ENCODE measurements around the gene ZNF214.

ZNF214 gene

DNA sequence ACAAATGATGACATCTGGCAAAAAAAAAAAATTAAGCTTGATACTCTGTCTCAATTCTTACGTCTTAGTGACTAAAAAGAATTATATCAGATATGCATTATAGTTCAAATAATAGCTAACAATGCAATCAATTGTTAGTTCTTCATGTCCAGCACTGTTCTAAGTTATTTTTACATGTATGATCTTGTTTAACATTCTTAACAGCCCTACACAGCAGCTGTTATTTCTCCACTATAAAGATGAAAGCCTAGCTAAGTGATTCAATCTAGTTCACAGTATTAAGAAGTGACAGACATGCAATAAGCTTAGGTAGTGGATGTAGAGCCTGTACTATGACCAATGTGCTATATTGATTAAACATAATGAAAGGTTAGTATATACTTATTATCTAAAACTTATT is 4.1 kb downstream of the ZNF214 start:
- H3K36me3 ChIP-seq (ENCODE audit: insufficient read depth, insufficient read length, low read length): no peaks in the 10 kb centered on the region
- TF ChIP-seq SUZ12 (IDR thresholded peaks at IDR 0.05; ENCODE audit: extremely low read depth, insufficient read depth, insufficient read length): no peak
- TF ChIP-seq ZNF274 (IDR thresholded peaks at IDR 0.05; ENCODE audit: low read depth, low read length): no peak
- TF ChIP-seq YY1 (IDR thresholded peaks at IDR 0.05; ENCODE audit: insufficient read depth, insufficient read length): no peak
- peaks cover 10% of the 10 kb centered on the region for H3K27me3 ChIP-seq (ENCODE audit: insufficient read depth, insufficient read length)
- no peaks in the 10 kb centered on the region for H3K4me1 ChIP-seq (ENCODE audit: insufficient read depth, insufficient read length)
- DNase-seq (ENCODE audit: low read depth, low spot score): no peak
- H3K9ac ChIP-seq (ENCODE audit: insufficient read length, low read depth): no peak overlapping the region
- no peak overlapping the region for H3K4me3 ChIP-seq (ENCODE audit: insufficient read length, low read depth)
- peaks cover 5% of the 10 kb centered on the region; the same call in 1 of the 2 replicates for H3K9me3 ChIP-seq (ENCODE audit: insufficient read depth, low read length)

GRCh38 chr11:7014118-7014517 is 6.0 kb downstream of the ZNF214 start:
- Histone ChIP-seq H3K4me1 (ENCODE audit: insufficient read depth, insufficient read length) (no peaks in the 10 kb centered on the region), H3K27me3 (ENCODE audit: insufficient read depth, insufficient read length) (no peaks in the 10 kb centered on the region), H3K9ac (ENCODE audit: insufficient read length, low read depth) (no peak overlapping the region), H3K36me3 (ENCODE audit: insufficient read depth, insufficient read length, low read length) (no peaks in the 10 kb centered on the region), H3K4me3 (ENCODE audit: insufficient read length, low read depth) (no peak overlapping the region), H3K9me3 (ENCODE audit: insufficient read depth, low read length) (no peaks in the 10 kb centered on the region)
- no peak for DNase-seq (ENCODE audit: low read depth, low spot score)
- TF ChIP-seq ZNF274 (IDR thresholded peaks at IDR 0.05; ENCODE audit: low read depth, low read length) (no peak), SUZ12 (IDR thresholded peaks at IDR 0.05; ENCODE audit: extremely low read depth, insufficient read depth, insufficient read length) (no peak), YY1 (IDR thresholded peaks at IDR 0.05; ENCODE audit: insufficient read depth, insufficient read length) (no peak)

GRCh38 chr11:7004482-7004881 is 15.7 kb downstream of the ZNF214 start:
- TF ChIP-seq YY1 (IDR thresholded peaks at IDR 0.05; ENCODE audit: insufficient read depth, insufficient read length) (no peak), SUZ12 (IDR thresholded peaks at IDR 0.05; ENCODE audit: extremely low read depth, insufficient read depth, insufficient read length) (no peak), ZNF274 (IDR thresholded peaks at IDR 0.05; ENCODE audit: low read depth, low read length) (no peak)
- Histone ChIP-seq H3K9ac (ENCODE audit: insufficient read length, low read depth) (no peak overlapping the region), H3K36me3 (ENCODE audit: insufficient read depth, insufficient read length, low read length) (peaks cover 13% of the 10 kb centered on the region), H3K4me3 (ENCODE audit: insufficient read length, low read depth) (no peak overlapping the region), H3K4me1 (ENCODE audit: insufficient read depth, insufficient read length) (no peaks in the 10 kb centered on the region), H3K9me3 (ENCODE audit: insufficient read depth, low read length) (no peaks in the 10 kb centered on the region), H3K27me3 (ENCODE audit: insufficient read depth, insufficient read length) (no peaks in the 10 kb centered on the region)
- no peak for DNase-seq (ENCODE audit: low read depth, low spot score)

GRCh38 chr11:6995703-6996102 is 24.4 kb downstream of the ZNF214 start:
- Histone ChIP-seq H3K4me3 (ENCODE audit: insufficient read length, low read depth) (no peak overlapping the region), H3K4me1 (ENCODE audit: insufficient read depth, insufficient read length) (no peaks in the 10 kb centered on the region), H3K9me3 (ENCODE audit: insufficient read depth, low read length) (no peaks in the 10 kb centered on the region), H3K27me3 (ENCODE audit: insufficient read depth, insufficient read length) (no peaks in the 10 kb centered on the region), H3K9ac (ENCODE audit: insufficient read length, low read depth) (no peak overlapping the region), H3K36me3 (ENCODE audit: insufficient read depth, insufficient read length, low read length) (peaks cover 6% of the 10 kb centered on the region)
- no peak for TF ChIP-seq SUZ12 (IDR thresholded peaks at IDR 0.05; ENCODE audit: extremely low read depth, insufficient read depth, insufficient read length)
- TF ChIP-seq YY1 (IDR thresholded peaks at IDR 0.05; ENCODE audit: insufficient read depth, insufficient read length): no peak
- TF ChIP-seq ZNF274 (IDR thresholded peaks at IDR 0.05; ENCODE audit: low read depth, low read length): no peak
- DNase-seq (ENCODE audit: low read depth, low spot score): no peak

DNA sequence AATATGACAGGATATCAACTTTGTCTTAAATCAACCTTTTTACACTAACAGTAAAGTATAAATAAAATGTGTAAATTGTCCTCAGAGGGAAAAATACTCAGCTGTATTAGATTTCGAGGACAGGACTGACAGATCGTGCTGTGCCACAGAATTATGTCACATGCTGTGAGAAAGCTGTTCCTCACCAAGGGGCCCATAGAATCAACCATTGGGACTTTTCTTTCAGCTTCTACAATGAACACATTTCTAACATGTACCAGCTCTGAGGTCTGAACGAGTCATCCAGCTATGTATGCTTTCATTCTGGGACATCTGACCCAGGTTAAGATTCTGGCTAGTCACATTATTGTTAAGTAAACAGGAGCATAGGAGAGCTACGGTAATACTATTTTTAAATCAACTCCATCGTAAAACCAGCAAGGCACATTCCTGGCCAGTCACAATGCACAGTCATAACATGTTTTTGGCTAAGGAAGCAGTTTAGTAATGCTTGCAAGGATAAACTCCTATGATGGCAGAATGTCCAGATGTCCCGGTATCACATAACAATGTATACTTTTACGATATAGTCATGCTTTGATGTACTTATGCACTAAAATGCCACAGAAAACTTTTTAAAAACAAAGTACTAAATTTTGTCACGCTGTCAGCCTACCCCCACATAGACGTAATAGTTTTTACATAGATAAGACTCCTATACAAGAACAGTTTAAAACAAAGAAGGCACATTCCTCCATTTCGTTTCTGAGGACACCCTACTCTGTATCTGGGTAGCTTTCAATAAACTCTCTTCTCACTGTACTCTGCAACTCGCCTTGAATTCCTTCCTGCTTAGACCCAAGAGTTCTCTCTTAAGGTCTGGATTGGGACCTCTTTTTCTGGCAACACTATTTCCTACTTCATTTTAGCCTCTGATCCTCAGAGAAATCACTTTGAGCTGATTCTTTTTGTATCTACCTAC is 27.4 kb downstream of the ZNF214 start:
- Histone ChIP-seq H3K27me3 (ENCODE audit: insufficient read depth, insufficient read length) (no peaks in the 10 kb centered on the region), H3K9ac (ENCODE audit: insufficient read length, low read depth) (no peak overlapping the region), H3K36me3 (ENCODE audit: insufficient read depth, insufficient read length, low read length) (no peaks in the 10 kb centered on the region), H3K9me3 (ENCODE audit: insufficient read depth, low read length) (no peaks in the 10 kb centered on the region), H3K4me1 (ENCODE audit: insufficient read depth, insufficient read length) (no peaks in the 10 kb centered on the region), H3K4me3 (ENCODE audit: insufficient read length, low read depth) (no peak overlapping the region)
- TF ChIP-seq SUZ12 (IDR thresholded peaks at IDR 0.05; ENCODE audit: extremely low read depth, insufficient read depth, insufficient read length) (no peak), YY1 (IDR thresholded peaks at IDR 0.05; ENCODE audit: insufficient read depth, insufficient read length) (no peak), ZNF274 (IDR thresholded peaks at IDR 0.05; ENCODE audit: low read depth, low read length) (no peak)
- no peak for DNase-seq (ENCODE audit: low read depth, low spot score)

DNA sequence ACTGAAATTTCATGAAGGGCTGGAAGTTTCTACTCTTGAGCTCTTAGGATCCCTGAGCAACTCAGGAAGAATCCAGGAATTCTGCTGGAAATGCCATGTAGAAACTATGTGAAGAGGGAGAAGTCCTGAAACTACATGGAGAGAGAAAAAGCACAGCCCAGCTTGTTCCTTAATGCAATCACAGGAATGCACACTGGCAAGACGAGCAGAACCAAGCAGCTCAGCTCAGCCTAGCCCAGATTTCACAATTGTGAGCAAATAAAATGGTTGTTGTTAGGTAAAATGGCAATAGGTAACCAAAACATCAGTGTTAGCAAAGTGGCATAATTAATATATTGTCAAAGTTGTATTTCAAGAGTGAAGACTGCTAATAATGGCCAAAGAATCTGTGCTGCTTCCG is 28.1 kb downstream of the ZNF214 start:
- TF ChIP-seq ZNF274 (IDR thresholded peaks at IDR 0.05; ENCODE audit: low read depth, low read length) (no peak), YY1 (IDR thresholded peaks at IDR 0.05; ENCODE audit: insufficient read depth, insufficient read length) (no peak), SUZ12 (IDR thresholded peaks at IDR 0.05; ENCODE audit: extremely low read depth, insufficient read depth, insufficient read length) (no peak)
- no peaks in the 10 kb centered on the region for H3K4me1 ChIP-seq (ENCODE audit: insufficient read depth, insufficient read length)
- H3K27me3 ChIP-seq (ENCODE audit: insufficient read depth, insufficient read length): no peaks in the 10 kb centered on the region
- H3K4me3 ChIP-seq (ENCODE audit: insufficient read length, low read depth): no peak overlapping the region
- H3K9me3 ChIP-seq (ENCODE audit: insufficient read depth, low read length): no peaks in the 10 kb centered on the region
- no peak overlapping the region for H3K9ac ChIP-seq (ENCODE audit: insufficient read length, low read depth)
- no peaks in the 10 kb centered on the region for H3K36me3 ChIP-seq (ENCODE audit: insufficient read depth, insufficient read length, low read length)
- DNase-seq (ENCODE audit: low read depth, low spot score): no peak

DNA sequence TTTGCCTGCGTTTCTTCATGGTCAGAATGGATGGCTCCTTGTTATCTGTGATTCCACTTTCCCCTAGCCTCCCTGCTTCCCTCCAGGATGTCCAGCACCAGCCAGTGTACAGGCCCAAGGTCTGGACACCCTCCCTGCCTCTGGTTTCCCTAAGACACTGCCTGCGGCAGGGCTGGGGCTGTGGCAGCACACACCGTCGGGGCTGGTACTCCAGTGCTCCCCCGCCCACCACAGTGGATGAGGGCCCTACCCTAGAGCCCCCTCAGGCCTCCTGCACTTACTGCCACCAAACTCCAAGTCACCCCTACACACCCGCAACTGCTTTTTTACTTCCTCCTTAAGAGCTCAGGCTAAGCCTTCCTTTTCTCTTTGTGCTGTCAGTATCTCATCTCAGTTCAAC is 28.9 kb downstream of the ZNF214 start:
- Histone ChIP-seq H3K27me3 (ENCODE audit: insufficient read depth, insufficient read length) (no peaks in the 10 kb centered on the region), H3K36me3 (ENCODE audit: insufficient read depth, insufficient read length, low read length) (no peaks in the 10 kb centered on the region), H3K9me3 (ENCODE audit: insufficient read depth, low read length) (no peaks in the 10 kb centered on the region), H3K4me1 (ENCODE audit: insufficient read depth, insufficient read length) (no peaks in the 10 kb centered on the region), H3K9ac (ENCODE audit: insufficient read length, low read depth) (no peak overlapping the region), H3K4me3 (ENCODE audit: insufficient read length, low read depth) (no peak overlapping the region)
- DNase-seq (ENCODE audit: low read depth, low spot score): no peak
- TF ChIP-seq SUZ12 (IDR thresholded peaks at IDR 0.05; ENCODE audit: extremely low read depth, insufficient read depth, insufficient read length): no peak

Data from NT2/D1 (cell line).